HEK293 (cell line): ENCODE data around the gene TTC7B.

Source experiments
- CTCF ChIA-PET: fragments of 350-600 bp; formaldehyde crosslinking; extraction: SDS; loops from one replicate; lab custom pipeline; 2021; ENCODE audit warnings: antibody characterized with exemption; lab: Yijun Ruan, JAX
- POLR2A ChIA-PET: fragments of 300-600 bp; formaldehyde crosslinking; extraction: SDS; loops from one replicate; lab custom pipeline; 2020; ENCODE audit warnings: antibody characterized with exemption, inconsistent platforms; lab: Yijun Ruan, JAX
- H3K27ac ChIP-seq: fragments of 200-500 bp; sonication (Bioruptor generic); 2 replicates; pipeline ENCODE4 v1.5.1; 2014; ENCODE audit warnings: low read depth, low read length, control low read depth, inconsistent platforms; ENCODE audit errors: extremely low read depth
- H3K36me3 ChIP-seq, 2 experiments: fragments of 200-500 bp in 1 of 2; sonication (Bioruptor generic) in 1 of 2; 1 replicate in 1 of 2; 2 replicates in 1 of 2; pipeline ENCODE4 v1.5.1; 2014 to 2017; ENCODE audit warnings: inconsistent platforms in 2 of 2, low read length in 2 of 2; ENCODE audit not compliant: control insufficient read depth in 2 of 2, insufficient read depth in 1 of 2
- H3K4me1 ChIP-seq: fragments of 200-500 bp; sonication (Bioruptor generic); 2 replicates; pipeline ENCODE4 v1.5.1; 2014; ENCODE audit warnings: mild to moderate bottlenecking, low read length, inconsistent platforms; ENCODE audit not compliant: control insufficient read depth, insufficient read depth
- H3K4me3 ChIP-seq: 2 replicates; pipeline ENCODE4 v1.5.1; 2011; ENCODE audit warnings: low read depth, mild to moderate bottlenecking, control low read depth, low read length, moderate library complexity
- H3K9me3 ChIP-seq: fragments of 200-500 bp; sonication (Bioruptor generic); 2 replicates; pipeline ENCODE4 v1.5.1; 2014; ENCODE audit warnings: low read depth, low read length, inconsistent platforms; ENCODE audit not compliant: control insufficient read depth, insufficient read depth
- BCL11A ChIP-seq: fragments of 450-650 bp; formaldehyde crosslinking; IDR thresholded peaks from 2 replicates; pipeline ENCODE4 v1.5.1; 2016; ENCODE audit warnings: low read depth, missing biosample characterization, missing genetic modification characterization
- EGR2 ChIP-seq: fragments of 450-650 bp; formaldehyde crosslinking; IDR thresholded peaks from 2 replicates; pipeline ENCODE4 v1.5.1; 2016; ENCODE audit warnings: low read depth, missing biosample characterization, missing genetic modification characterization
- KLF7 ChIP-seq: fragments of 450-650 bp; formaldehyde crosslinking; IDR thresholded peaks from 2 replicates; pipeline ENCODE4 v1.5.1; 2016; ENCODE audit warnings: missing biosample characterization, missing genetic modification characterization, borderline replicate concordance
- KLF9 ChIP-seq: fragments of 450-650 bp; formaldehyde crosslinking; IDR thresholded peaks from 2 replicates; pipeline ENCODE4 v1.5.1; 2016; ENCODE audit warnings: missing biosample characterization, missing genetic modification characterization, low read depth
- MEIS1 ChIP-seq: sonication (generic); formaldehyde crosslinking; IDR thresholded peaks from 2 replicates; pipeline ENCODE4 v1.8.1; 2022; ENCODE audit warnings: missing genetic modification reagents, mild to moderate bottlenecking, borderline replicate concordance
- ZBTB21 ChIP-seq: fragments of 450-650 bp; formaldehyde crosslinking; IDR thresholded peaks from 2 replicates; pipeline ENCODE4 v1.5.1; 2017; ENCODE audit warnings: missing biosample characterization, missing genetic modification characterization
- ZNF221 ChIP-seq: fragments of 450-650 bp; formaldehyde crosslinking; IDR thresholded peaks from 2 replicates; pipeline ENCODE4 v1.5.1; 2017; ENCODE audit warnings: missing biosample characterization, missing genetic modification characterization, borderline replicate concordance
- ZNF292 ChIP-seq: fragments of 450-650 bp; formaldehyde crosslinking; IDR thresholded peaks from 2 replicates; pipeline ENCODE4 v1.5.1; 2016; ENCODE audit warnings: low read depth, missing biosample characterization, missing genetic modification characterization, borderline replicate concordance
- ZNF510 ChIP-seq: fragments of 450-650 bp; formaldehyde crosslinking; IDR thresholded peaks from 2 replicates; pipeline ENCODE4 v1.5.1; 2018; ENCODE audit warnings: mild to moderate bottlenecking, missing genetic modification characterization, missing biosample characterization; ENCODE audit not compliant: insufficient replicate concordance
- ZNF596 ChIP-seq: fragments of 450-650 bp; IDR thresholded peaks from 2 replicates; pipeline ENCODE4 v1.5.0; 2018; ENCODE audit warnings: missing biosample characterization, mild to moderate bottlenecking, missing genetic modification characterization, moderate library complexity
- ZNF777 ChIP-seq: fragments of 450-650 bp; formaldehyde crosslinking; IDR thresholded peaks from 2 replicates; pipeline ENCODE4 v1.5.1; 2017; ENCODE audit warnings: missing biosample characterization, missing genetic modification characterization, borderline replicate concordance
- TF ChIP-seq, protein P1 (sequence below): fragments of 450-650 bp; formaldehyde crosslinking; IDR thresholded peaks from 2 replicates; pipeline ENCODE4 v1.5.1; 2016; ENCODE audit warnings: missing biosample characterization, missing genetic modification characterization
- TF ChIP-seq, protein P2 (sequence below): fragments of 450-650 bp; formaldehyde crosslinking; IDR thresholded peaks from 2 replicates; pipeline ENCODE4 v1.5.1; 2016; ENCODE audit warnings: missing biosample characterization, missing genetic modification characterization
- TF ChIP-seq, protein P3 (sequence below): fragments of 450-650 bp; formaldehyde crosslinking; IDR thresholded peaks from 2 replicates; pipeline ENCODE4 v1.5.1; 2016; ENCODE audit warnings: missing biosample characterization, missing genetic modification characterization
- TF ChIP-seq, protein P4 (sequence below): fragments of 450-650 bp; formaldehyde crosslinking; IDR thresholded peaks from 2 replicates; pipeline ENCODE4 v1.5.1; 2016; ENCODE audit warnings: missing biosample characterization, missing genetic modification characterization
- TF ChIP-seq, protein P5 (sequence below): fragments of 450-650 bp; formaldehyde crosslinking; IDR thresholded peaks from 2 replicates; pipeline ENCODE4 v1.5.1; 2016; ENCODE audit warnings: missing biosample characterization, missing genetic modification characterization

The TTC7B gene

DNA sequence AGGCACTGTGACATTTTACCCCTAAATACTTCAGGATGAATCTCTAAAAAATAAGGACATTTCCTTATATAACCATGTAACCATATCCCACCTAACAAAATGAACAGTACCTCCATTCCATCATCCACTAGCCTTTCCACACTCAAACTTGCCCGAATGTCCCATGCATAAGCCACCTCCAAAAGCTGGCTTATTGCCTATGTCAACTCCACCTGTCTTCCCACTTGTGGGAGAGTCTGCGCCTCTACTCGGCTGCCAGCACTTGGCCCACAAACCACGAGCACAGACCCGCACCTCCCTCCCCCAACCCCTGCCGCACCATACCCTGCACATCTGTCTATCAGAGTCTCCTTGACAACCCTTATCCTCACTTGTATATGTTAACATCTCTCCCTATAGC, 253.6 kb downstream of the TTC7B start (continued):
- TF ChIP-seq ZNF292: no peak
- TF ChIP-seq ZNF510 (tag by site-specific recombination): no peak
- no peak for TF ChIP-seq ZNF221 (tag by site-specific recombination)
- no peak for TF ChIP-seq KLF9 (tag by site-specific recombination)
- TF ChIP-seq, protein P1, sequence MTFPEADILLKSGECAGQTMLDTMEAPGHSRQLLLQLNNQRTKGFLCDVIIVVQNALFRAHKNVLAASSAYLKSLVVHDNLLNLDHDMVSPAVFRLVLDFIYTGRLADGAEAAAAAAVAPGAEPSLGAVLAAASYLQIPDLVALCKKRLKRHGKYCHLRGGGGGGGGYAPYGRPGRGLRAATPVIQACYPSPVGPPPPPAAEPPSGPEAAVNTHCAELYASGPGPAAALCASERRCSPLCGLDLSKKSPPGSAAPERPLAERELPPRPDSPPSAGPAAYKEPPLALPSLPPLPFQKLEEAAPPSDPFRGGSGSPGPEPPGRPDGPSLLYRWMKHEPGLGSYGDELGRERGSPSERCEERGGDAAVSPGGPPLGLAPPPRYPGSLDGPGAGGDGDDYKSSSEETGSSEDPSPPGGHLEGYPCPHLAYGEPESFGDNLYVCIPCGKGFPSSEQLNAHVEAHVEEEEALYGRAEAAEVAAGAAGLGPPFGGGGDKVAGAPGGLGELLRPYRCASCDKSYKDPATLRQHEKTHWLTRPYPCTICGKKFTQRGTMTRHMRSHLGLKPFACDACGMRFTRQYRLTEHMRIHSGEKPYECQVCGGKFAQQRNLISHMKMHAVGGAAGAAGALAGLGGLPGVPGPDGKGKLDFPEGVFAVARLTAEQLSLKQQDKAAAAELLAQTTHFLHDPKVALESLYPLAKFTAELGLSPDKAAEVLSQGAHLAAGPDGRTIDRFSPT (tag by site-specific recombination): no peak

DNA sequence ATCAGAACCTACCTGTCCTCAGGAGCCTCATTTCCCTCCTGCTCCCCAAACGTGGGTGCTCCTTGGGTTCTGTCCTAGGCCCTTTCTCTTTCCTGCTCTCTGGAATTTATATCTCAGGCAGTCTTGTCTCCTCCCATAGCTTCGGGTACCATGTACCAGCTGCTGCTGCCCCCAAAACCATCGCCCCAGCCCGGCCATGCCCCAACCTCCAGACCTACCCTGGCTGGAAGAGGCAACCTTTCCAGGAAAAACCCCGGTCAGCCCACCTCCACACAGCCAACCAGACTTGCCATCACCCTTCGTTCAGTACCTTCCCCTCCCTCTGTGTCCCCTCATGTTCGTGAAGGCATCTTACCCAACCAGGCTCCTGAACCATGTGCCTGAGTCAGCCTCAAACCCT, 254.3 kb downstream of the TTC7B start:
- no peaks in the 10 kb centered on the region for H3K9me3 ChIP-seq
- POLR2A ChIA-PET: no interaction called here
- no peaks in the 10 kb centered on the region for H3K4me1 ChIP-seq
- CTCF ChIA-PET: no interaction called here
- H3K4me3 ChIP-seq: no peak overlapping the region
- H3K27ac ChIP-seq: no peak overlapping the region
- TF ChIP-seq, protein P2, sequence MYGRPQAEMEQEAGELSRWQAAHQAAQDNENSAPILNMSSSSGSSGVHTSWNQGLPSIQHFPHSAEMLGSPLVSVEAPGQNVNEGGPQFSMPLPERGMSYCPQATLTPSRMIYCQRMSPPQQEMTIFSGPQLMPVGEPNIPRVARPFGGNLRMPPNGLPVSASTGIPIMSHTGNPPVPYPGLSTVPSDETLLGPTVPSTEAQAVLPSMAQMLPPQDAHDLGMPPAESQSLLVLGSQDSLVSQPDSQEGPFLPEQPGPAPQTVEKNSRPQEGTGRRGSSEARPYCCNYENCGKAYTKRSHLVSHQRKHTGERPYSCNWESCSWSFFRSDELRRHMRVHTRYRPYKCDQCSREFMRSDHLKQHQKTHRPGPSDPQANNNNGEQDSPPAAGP (tag by site-specific recombination): no peak
- TF ChIP-seq ZBTB21 (tag by site-specific recombination): no peak
- no peak for TF ChIP-seq KLF7 (tag by site-specific recombination)
- no peaks in the 10 kb centered on the region for H3K36me3 ChIP-seq

DNA sequence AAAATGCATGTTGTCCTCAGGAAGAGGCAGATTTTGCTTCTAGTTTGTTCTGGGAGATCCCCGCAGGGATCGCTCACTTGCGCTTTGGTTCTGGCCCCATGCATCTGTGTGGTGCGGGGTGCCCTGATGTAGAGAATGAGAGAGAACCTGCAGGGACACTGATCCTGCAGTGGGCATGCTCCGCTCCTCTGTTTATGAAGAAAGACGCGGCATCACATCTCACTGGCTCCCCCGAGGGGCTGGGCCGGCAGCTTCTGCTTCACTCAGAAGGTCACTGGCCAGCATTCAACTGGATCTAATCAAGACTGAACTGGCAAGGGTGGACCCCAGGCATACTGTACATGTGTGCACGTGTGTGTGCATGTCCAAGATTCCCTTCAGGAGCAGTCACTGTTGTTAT, 255.2 kb downstream of the TTC7B start:
- Histone ChIP-seq H3K4me1 (no peaks in the 10 kb centered on the region), H3K9me3 (no peaks in the 10 kb centered on the region), H3K36me3 (no peaks in the 10 kb centered on the region), H3K27ac (no peak overlapping the region), H3K4me3 (no peak overlapping the region)
- TF ChIP-seq, protein P3, sequence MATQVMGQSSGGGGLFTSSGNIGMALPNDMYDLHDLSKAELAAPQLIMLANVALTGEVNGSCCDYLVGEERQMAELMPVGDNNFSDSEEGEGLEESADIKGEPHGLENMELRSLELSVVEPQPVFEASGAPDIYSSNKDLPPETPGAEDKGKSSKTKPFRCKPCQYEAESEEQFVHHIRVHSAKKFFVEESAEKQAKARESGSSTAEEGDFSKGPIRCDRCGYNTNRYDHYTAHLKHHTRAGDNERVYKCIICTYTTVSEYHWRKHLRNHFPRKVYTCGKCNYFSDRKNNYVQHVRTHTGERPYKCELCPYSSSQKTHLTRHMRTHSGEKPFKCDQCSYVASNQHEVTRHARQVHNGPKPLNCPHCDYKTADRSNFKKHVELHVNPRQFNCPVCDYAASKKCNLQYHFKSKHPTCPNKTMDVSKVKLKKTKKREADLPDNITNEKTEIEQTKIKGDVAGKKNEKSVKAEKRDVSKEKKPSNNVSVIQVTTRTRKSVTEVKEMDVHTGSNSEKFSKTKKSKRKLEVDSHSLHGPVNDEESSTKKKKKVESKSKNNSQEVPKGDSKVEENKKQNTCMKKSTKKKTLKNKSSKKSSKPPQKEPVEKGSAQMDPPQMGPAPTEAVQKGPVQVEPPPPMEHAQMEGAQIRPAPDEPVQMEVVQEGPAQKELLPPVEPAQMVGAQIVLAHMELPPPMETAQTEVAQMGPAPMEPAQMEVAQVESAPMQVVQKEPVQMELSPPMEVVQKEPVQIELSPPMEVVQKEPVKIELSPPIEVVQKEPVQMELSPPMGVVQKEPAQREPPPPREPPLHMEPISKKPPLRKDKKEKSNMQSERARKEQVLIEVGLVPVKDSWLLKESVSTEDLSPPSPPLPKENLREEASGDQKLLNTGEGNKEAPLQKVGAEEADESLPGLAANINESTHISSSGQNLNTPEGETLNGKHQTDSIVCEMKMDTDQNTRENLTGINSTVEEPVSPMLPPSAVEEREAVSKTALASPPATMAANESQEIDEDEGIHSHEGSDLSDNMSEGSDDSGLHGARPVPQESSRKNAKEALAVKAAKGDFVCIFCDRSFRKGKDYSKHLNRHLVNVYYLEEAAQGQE (tag by site-specific recombination): 0 out of 2 replicates have a peak, but pooled peaks have one; percentile 34
- TF ChIP-seq, protein P4, sequence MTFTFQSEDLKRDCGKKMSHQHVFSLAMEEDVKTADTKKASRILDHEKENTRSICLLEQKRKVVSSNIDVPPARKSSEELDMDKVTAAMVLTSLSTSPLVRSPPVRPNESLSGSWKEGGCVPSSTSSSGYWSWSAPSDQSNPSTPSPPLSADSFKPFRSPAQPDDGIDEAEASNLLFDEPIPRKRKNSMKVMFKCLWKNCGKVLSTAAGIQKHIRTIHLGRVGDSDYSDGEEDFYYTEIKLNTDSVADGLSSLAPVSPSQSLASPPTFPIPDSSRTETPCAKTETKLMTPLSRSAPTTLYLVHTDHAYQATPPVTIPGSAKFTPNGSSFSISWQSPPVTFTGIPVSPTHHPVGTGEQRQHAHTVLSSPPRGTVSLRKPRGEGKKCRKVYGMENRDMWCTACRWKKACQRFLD: no peak
- ChIA-PET POLR2A (no interaction called here), CTCF (no interaction called here)

DNA sequence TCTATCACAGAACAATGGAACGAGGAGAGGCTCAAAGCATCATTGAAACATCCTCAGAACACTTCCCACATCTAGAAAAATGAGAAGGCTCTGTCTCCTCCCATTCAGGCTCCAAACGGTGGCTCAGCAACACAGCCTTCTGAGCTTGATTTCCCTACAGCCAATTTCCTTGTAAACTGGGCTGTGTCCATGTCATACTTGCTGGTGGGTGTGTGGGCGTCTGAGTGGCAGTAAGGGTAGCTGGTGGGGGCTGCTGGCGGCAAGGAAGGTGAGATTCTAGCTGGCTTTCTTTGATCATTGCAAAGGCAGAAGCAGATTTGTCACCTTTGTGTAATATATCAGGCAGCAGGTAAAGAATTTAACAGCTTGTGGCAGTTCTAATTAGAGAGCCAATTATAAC, 255.7 kb downstream of the TTC7B start:
- no peaks in the 10 kb centered on the region for H3K9me3 ChIP-seq
- H3K27ac ChIP-seq: no peak overlapping the region
- POLR2A ChIA-PET: no interaction called here
- no peaks in the 10 kb centered on the region for H3K36me3 ChIP-seq
- no peaks in the 10 kb centered on the region for H3K4me1 ChIP-seq
- CTCF ChIA-PET: interaction anchor here (0.6 kb wide), 1 partner anchor 269 kb away, joined by 3 read pairs; no protein-coding TSS in a partner anchor
- H3K4me3 ChIP-seq: no peak overlapping the region
- TF ChIP-seq MEIS1 (CRISPR knock-in tag) (no peak), EGR2 (tag by site-specific recombination) (0 out of 2 replicates have a peak, but pooled peaks have one; percentile 21), ZNF596 (tag by site-specific recombination) (no peak), KLF7 (tag by site-specific recombination) (no peak), ZNF777 (tag by site-specific recombination) (no peak), BCL11A (tag by site-specific recombination) (no peak)
- TF ChIP-seq, protein P5, sequence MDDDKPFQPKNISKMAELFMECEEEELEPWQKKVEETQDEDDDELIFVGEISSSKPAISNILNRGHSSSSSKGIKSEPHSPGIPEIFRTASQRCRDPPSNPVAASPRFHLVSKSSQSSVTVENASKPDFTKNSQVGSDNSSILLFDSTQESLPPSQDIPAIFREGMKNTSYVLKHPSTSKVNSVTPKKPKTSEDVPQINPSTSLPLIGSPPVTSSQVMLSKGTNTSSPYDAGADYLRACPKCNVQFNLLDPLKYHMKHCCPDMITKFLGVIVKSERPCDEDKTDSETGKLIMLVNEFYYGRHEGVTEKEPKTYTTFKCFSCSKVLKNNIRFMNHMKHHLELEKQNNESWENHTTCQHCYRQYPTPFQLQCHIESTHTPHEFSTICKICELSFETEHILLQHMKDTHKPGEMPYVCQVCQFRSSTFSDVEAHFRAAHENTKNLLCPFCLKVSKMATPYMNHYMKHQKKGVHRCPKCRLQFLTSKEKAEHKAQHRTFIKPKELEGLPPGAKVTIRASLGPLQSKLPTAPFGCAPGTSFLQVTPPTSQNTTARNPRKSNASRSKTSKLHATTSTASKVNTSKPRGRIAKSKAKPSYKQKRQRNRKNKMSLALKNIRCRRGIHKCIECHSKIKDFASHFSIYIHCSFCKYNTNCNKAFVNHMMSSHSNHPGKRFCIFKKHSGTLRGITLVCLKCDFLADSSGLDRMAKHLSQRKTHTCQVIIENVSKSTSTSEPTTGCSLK (tag by site-specific recombination): no peak
- TF ChIP-seq, protein P2 (tag by site-specific recombination): no peak
